Naive thymus-derived CD8-positive, alpha-beta T cell (primary cell): ENCODE results near the gene HSP90AB1. TPM values are rescaled to one million over a fixed set of nuclear protein-coding genes. Genes with fewer than 3 reads are reported as not detected.

Experiments
- ATAC-seq, 2 donors: fragments of 150-1000 bp; cut with Tn5 transposase in 1 of 2; sonication (Bioruptor Pico), chemical (Tn5 transposase) in 1 of 2; 1 replicate in 1 of 2; 2 replicates in 1 of 2; pipeline ENCODE4 v1.10.0; 2021; ENCODE audit warnings: mild to moderate bottlenecking in 2 of 2, moderate library complexity in 2 of 2
- POLR2A ChIA-PET: fragments of 350-600 bp; sonication (Branson Sonifier 250); formaldehyde crosslinking; loops from one replicate; lab custom pipeline; 2021; ENCODE audit warnings: antibody characterized with exemption; lab: Charles Lee
- DNase-seq, 10 donors: peaks; one replicate each; pipeline versions ENCODE4 v3.0.0 to v3.0.0-alpha.2; 2020 to 2022
- H3K27ac Mint-ChIP-seq, 10 donors: one replicate each; pipeline ENCODE4 v1.8.0; 2020 to 2022; ENCODE audit warnings: mild to moderate bottlenecking in 10 of 10, mixed read lengths in 10 of 10, moderate library complexity in 4 of 10, inconsistent platforms in 1 of 10
- H3K27me3 Mint-ChIP-seq, 5 donors: one replicate each; pipeline ENCODE4 v1.8.0; 2021 to 2022; ENCODE audit warnings: mixed read lengths in 5 of 5
- H3K36me3 Mint-ChIP-seq, 3 donors: one replicate each; pipeline ENCODE4 v1.8.0; 2020 to 2022; ENCODE audit warnings: mixed read lengths in 3 of 3, mild to moderate bottlenecking in 2 of 3, inconsistent platforms in 1 of 3
- H3K4me1 Mint-ChIP-seq, 4 donors: one replicate each; pipeline ENCODE4 v1.8.0; 2021 to 2022; ENCODE audit warnings: mixed read lengths in 4 of 4
- H3K4me3 Mint-ChIP-seq, 10 donors: one replicate each; pipeline ENCODE4 v1.8.0; 2020 to 2022; ENCODE audit warnings: mild to moderate bottlenecking in 10 of 10, mixed read lengths in 10 of 10, moderate library complexity in 6 of 10, inconsistent platforms in 1 of 10
- H3K9me3 Mint-ChIP-seq, 9 donors: one replicate each; pipeline ENCODE4 v1.8.0; 2020 to 2022; ENCODE audit warnings: mixed read lengths in 9 of 9, mild to moderate bottlenecking in 3 of 9, inconsistent platforms in 1 of 9, moderate library complexity in 1 of 9
- polyA plus RNA-seq, 3 donors: library from polyadenylated mRNA; unstranded; fragments of 300-500 nt; fragmentation: Illumina TruSeq; gene quantifications; one replicate each; pipeline ENCODE4 v1.2.3, GENCODE V29; 2021
- total RNA-seq, 8 experiments: library from RNA in 2 of 8; stranded (reverse) in 2 of 8; gene quantifications; one replicate each; pipeline ENCODE4 v1.2.3 and lab custom pipeline; 2021 to 2026

The HSP90AB1 gene
- total and polyA plus RNA-seq, 5 experiments from 2014 or later = 420 to 607 (median 502) TPM

GRCh38 chr6:44275749-44276648 is 29.1 kb downstream of the HSP90AB1 start:
- ATAC-seq = peak; percentile 83 to 86
- no peak overlapping the region for H3K27ac Mint-ChIP-seq
- peaks cover 0 to 2% (median 0%) of the 10 kb centered on the region in 3 donors for H3K36me3 Mint-ChIP-seq
- H3K27me3 Mint-ChIP-seq = peaks cover 31 to 75% (median 57%) of the 10 kb centered on the region in 5 donors
- peaks cover 5 to 15% (median 10%) of the 10 kb centered on the region in 4 donors for H3K4me1 Mint-ChIP-seq
- peak overlapping the region in 4 of 10 donors; percentile 7 to 58 (median 30) for H3K4me3 Mint-ChIP-seq
- no peaks in the 10 kb centered on the region for H3K9me3 Mint-ChIP-seq
- peak in 2 of 10 donors; percentile 35 to 41 for DNase-seq
- POLR2A ChIA-PET = interaction anchor here (0.5 kb wide), 1 partner anchor 17 kb away, joined by 8 read pairs; no protein-coding TSS in a partner anchor

- Mint-ChIP-seq H3K27ac (peak overlapping the region in 1 of 10 donors; percentile 9), H3K36me3 (peaks cover 0 to 2% (median 0%) of the 10 kb centered on the region in 3 donors), H3K4me1 (peaks cover 5 to 8% (median 6%) of the 10 kb centered on the region in 4 donors), H3K27me3 (peaks cover 29 to 67% (median 48%) of the 10 kb centered on the region in 5 donors), H3K9me3 (no peaks in the 10 kb centered on the region), H3K4me3 (peak overlapping the region in 9 of 10 donors; percentile 12 to 58 (median 49))
- POLR2A ChIA-PET = interaction anchor here (1.0 kb wide), 1 partner anchor 20 kb away, joined by 5 read pairs; no protein-coding TSS in a partner anchor
- DNase-seq (no peak), ATAC-seq (no peak)
Measured at GRCh38 chr6:44276667-44277640, 30.1 kb downstream of the HSP90AB1 start.

GRCh38 chr6:44277763-44278162 is 30.9 kb downstream of the HSP90AB1 start:
- Mint-ChIP-seq H3K36me3 (peaks cover 0 to 2% (median 0%) of the 10 kb centered on the region in 3 donors), H3K9me3 (no peaks in the 10 kb centered on the region), H3K4me3 (peak overlapping the region in 2 of 10 donors; percentile 50 to 64), H3K27ac (no peak overlapping the region), H3K27me3 (peaks cover 26 to 62% (median 43%) of the 10 kb centered on the region in 5 donors), H3K4me1 (peaks cover 5 to 8% (median 6%) of the 10 kb centered on the region in 4 donors)
- DNase-seq (no peak), ATAC-seq (no peak)
- POLR2A ChIA-PET = interaction anchor here (0.5 to 1.0 kb wide), 3 partner anchors 16 to 21 kb away, joined by 3 to 5 read pairs (median 4); no protein-coding TSS in a partner anchor

GRCh38 chr6:44278315-44278714 is 31.4 kb downstream of the HSP90AB1 start:
- POLR2A ChIA-PET = interaction anchor here (0.5 to 1.0 kb wide), 3 partner anchors 16 to 22 kb away, joined by 3 to 5 read pairs (median 4); no protein-coding TSS in a partner anchor
- DNase-seq (no peak), ATAC-seq (no peak)
- peaks cover 20 to 58% (median 41%) of the 10 kb centered on the region in 5 donors for H3K27me3 Mint-ChIP-seq
- H3K36me3 Mint-ChIP-seq = peaks cover 0 to 2% (median 0%) of the 10 kb centered on the region in 3 donors
- no peaks in the 10 kb centered on the region for H3K9me3 Mint-ChIP-seq
- no peak overlapping the region for H3K4me3 Mint-ChIP-seq
- no peak overlapping the region for H3K27ac Mint-ChIP-seq
- H3K4me1 Mint-ChIP-seq = peaks cover 5 to 8% (median 6%) of the 10 kb centered on the region in 4 donors

GRCh38 chr6:44278774-44279697 is 32.1 kb downstream of the HSP90AB1 start:
- POLR2A ChIA-PET = no interaction called here
- no peak for ATAC-seq

GRCh38 chr6:44284121-44284520 is 37.2 kb downstream of the HSP90AB1 start:
- DNase-seq (no peak), ATAC-seq (no peak)
- no peaks in the 10 kb centered on the region for H3K9me3 Mint-ChIP-seq
- peaks cover 0 to 3% (median 2%) of the 10 kb centered on the region in 3 donors for H3K36me3 Mint-ChIP-seq
- no peak overlapping the region for H3K27ac Mint-ChIP-seq
- H3K4me3 Mint-ChIP-seq = no peak overlapping the region
- peaks cover 29 to 70% (median 53%) of the 10 kb centered on the region in 5 donors for H3K27me3 Mint-ChIP-seq
- H3K4me1 Mint-ChIP-seq = peaks cover 0 to 6% (median 0%) of the 10 kb centered on the region in 4 donors
- POLR2A ChIA-PET = no interaction called here

More at GRCh38 chr6:44278774-44279697, 32.1 kb downstream of the HSP90AB1 start:
- Mint-ChIP-seq H3K27me3 (peaks cover 17 to 58% (median 39%) of the 10 kb centered on the region in 5 donors), H3K9me3 (no peaks in the 10 kb centered on the region), H3K4me1 (peaks cover 5 to 8% (median 6%) of the 10 kb centered on the region in 4 donors), H3K36me3 (peaks cover 0 to 2% (median 0%) of the 10 kb centered on the region in 3 donors), H3K4me3 (peak overlapping the region in 1 of 10 donors; percentile 26), H3K27ac (no peak overlapping the region)
- DNase-seq = no peak

GRCh38 chr6:44284867-44285266 is 38.0 kb downstream of the HSP90AB1 start:
- Mint-ChIP-seq H3K27me3 (peaks cover 30 to 68% (median 54%) of the 10 kb centered on the region in 5 donors), H3K4me1 (peaks cover 0 to 6% (median 0%) of the 10 kb centered on the region in 4 donors), H3K4me3 (no peak overlapping the region), H3K27ac (no peak overlapping the region), H3K9me3 (no peaks in the 10 kb centered on the region), H3K36me3 (peaks cover 0 to 3% (median 2%) of the 10 kb centered on the region in 3 donors)
- no peak for DNase-seq
- ATAC-seq = no peak
- POLR2A ChIA-PET = no interaction called here

- POLR2A ChIA-PET = no interaction called here
- DNase-seq (no peak), ATAC-seq (no peak)
- H3K36me3 Mint-ChIP-seq = peaks cover 0 to 3% (median 2%) of the 10 kb centered on the region in 3 donors
- H3K4me3 Mint-ChIP-seq = no peak overlapping the region
- peaks cover 0 to 6% (median 0%) of the 10 kb centered on the region in 4 donors for H3K4me1 Mint-ChIP-seq
- H3K9me3 Mint-ChIP-seq = no peaks in the 10 kb centered on the region
- peaks cover 36 to 69% (median 63%) of the 10 kb centered on the region in 5 donors for H3K27me3 Mint-ChIP-seq
- H3K27ac Mint-ChIP-seq = no peak overlapping the region
Measured at GRCh38 chr6:44285552-44286284, 38.8 kb downstream of the HSP90AB1 start.

- Mint-ChIP-seq H3K4me3 (no peak overlapping the region), H3K27me3 (peaks cover 37 to 74% (median 66%) of the 10 kb centered on the region in 5 donors), H3K27ac (no peak overlapping the region), H3K36me3 (peaks cover 0 to 3% (median 2%) of the 10 kb centered on the region in 3 donors), H3K4me1 (peaks cover 0 to 6% (median 0%) of the 10 kb centered on the region in 4 donors), H3K9me3 (no peaks in the 10 kb centered on the region)
- no peak for DNase-seq
- POLR2A ChIA-PET = no interaction called here
- no peak for ATAC-seq
Measured at GRCh38 chr6:44286285-44286565, 39.3 kb downstream of the HSP90AB1 start.

GRCh38 chr6:44286747-44287146 is 39.8 kb downstream of the HSP90AB1 start:
- DNase-seq (no peak), ATAC-seq (no peak)
- Mint-ChIP-seq H3K4me3 (no peak overlapping the region), H3K36me3 (peaks cover 0 to 3% (median 2%) of the 10 kb centered on the region in 3 donors), H3K27me3 (peaks cover 40 to 79% (median 71%) of the 10 kb centered on the region in 5 donors), H3K4me1 (peaks cover 0 to 6% (median 0%) of the 10 kb centered on the region in 4 donors), H3K9me3 (no peaks in the 10 kb centered on the region), H3K27ac (no peak overlapping the region)
- POLR2A ChIA-PET = no interaction called here
